Common myeloid progenitor, CD34-positive (primary cell): ENCODE data around the gene PGAM5.
"Not testable (repeated sequence)": the region's sequence is repeated elsewhere in the genome, so short reads cannot be mapped to it uniquely, and the experiment has no call there.

Experiments used
- CTCF ChIA-PET: fragments of 350-600 bp; sonication (Branson Sonifier 250); formaldehyde crosslinking; loops from one replicate; lab custom pipeline; 2021; ENCODE audit warnings: antibody characterized with exemption; lab: Charles Lee
- POLR2A ChIA-PET: fragments of 350-600 bp; sonication (Branson Sonifier 250); formaldehyde crosslinking; loops from one replicate; lab custom pipeline; 2021; ENCODE audit warnings: antibody characterized with exemption; lab: Charles Lee
- DNase-seq, 3 donors: peaks; one replicate each; pipeline versions ENCODE4 v3.0.0 to v3.0.0-alpha.2; 2013
- H3K27ac ChIP-seq, 2 experiments: 1 replicate in 1 of 2; 2 replicates in 1 of 2; pipeline ENCODE4 v1.7.0; 2013; ENCODE audit warnings: inconsistent platforms in 2 of 2, low read length in 2 of 2, mild to moderate bottlenecking in 2 of 2, low read depth in 1 of 2, moderate library complexity in 1 of 2; ENCODE audit not compliant: severe bottlenecking in 2 of 2, insufficient read depth in 1 of 2, poor library complexity in 1 of 2
- H3K27me3 ChIP-seq, 5 experiments: replicated peaks in 2 of 5; 1 replicate in 3 of 5; 2 replicates in 2 of 5; pipeline versions ENCODE4 v1.6.1 to v1.7.0; 2013; ENCODE audit warnings: low read length in 4 of 5, mild to moderate bottlenecking in 2 of 5, moderate library complexity in 2 of 5, inconsistent platforms in 1 of 5; ENCODE audit not compliant: insufficient read depth in 5 of 5, control insufficient read depth in 4 of 5
- H3K36me3 ChIP-seq, 4 experiments: 1 replicate in 2 of 4; 2 replicates in 2 of 4; pipeline versions ENCODE4 v1.6.1 to v1.7.0; 2013; ENCODE audit warnings: low read length in 3 of 4, control low read depth in 1 of 4, mild to moderate bottlenecking in 1 of 4; ENCODE audit not compliant: control insufficient read depth in 4 of 4, insufficient read depth in 4 of 4
- H3K4me1 ChIP-seq, 4 experiments: 1 replicate in 3 of 4; 2 replicates in 1 of 4; pipeline versions ENCODE4 v1.6.1 to v1.7.1; 2013; ENCODE audit warnings: low read length in 3 of 4, mild to moderate bottlenecking in 3 of 4, control low read depth in 1 of 4, inconsistent platforms in 1 of 4, moderate library complexity in 1 of 4; ENCODE audit not compliant: control insufficient read depth in 4 of 4, insufficient read depth in 4 of 4; ENCODE audit errors: control extremely low read depth in 1 of 4
- H3K4me3 ChIP-seq, 7 experiments: 1 replicate in 4 of 7; 2 replicates in 3 of 7; pipeline versions ENCODE4 v1.5.1 to v1.7.0; 2013; ENCODE audit warnings: mild to moderate bottlenecking in 7 of 7, low read length in 6 of 7, moderate library complexity in 6 of 7, inconsistent platforms in 2 of 7, low read depth in 2 of 7, control low read depth in 1 of 7; ENCODE audit not compliant: insufficient read depth in 4 of 7, control insufficient read depth in 1 of 7; ENCODE audit errors: extremely low read depth in 1 of 7
- H3K9me3 ChIP-seq, 5 experiments: 1 replicate in 4 of 5; 2 replicates in 1 of 5; pipeline versions ENCODE4 v1.6.1 to v1.7.1; 2013; ENCODE audit warnings: low read length in 4 of 5, mild to moderate bottlenecking in 2 of 5, inconsistent platforms in 1 of 5, low read depth in 1 of 5, moderate library complexity in 1 of 5; ENCODE audit not compliant: control insufficient read depth in 4 of 5, insufficient read depth in 2 of 5; ENCODE audit errors: control extremely low read depth in 1 of 5
- WGBS: methylation state at CpG from one replicate; pipeline ENCODE4 v1.1.5; 2013; ENCODE audit not compliant: insufficient coverage; 5-methylcytosine and 5-hydroxymethylcytosine counted together

Gene PGAM5

DNA sequence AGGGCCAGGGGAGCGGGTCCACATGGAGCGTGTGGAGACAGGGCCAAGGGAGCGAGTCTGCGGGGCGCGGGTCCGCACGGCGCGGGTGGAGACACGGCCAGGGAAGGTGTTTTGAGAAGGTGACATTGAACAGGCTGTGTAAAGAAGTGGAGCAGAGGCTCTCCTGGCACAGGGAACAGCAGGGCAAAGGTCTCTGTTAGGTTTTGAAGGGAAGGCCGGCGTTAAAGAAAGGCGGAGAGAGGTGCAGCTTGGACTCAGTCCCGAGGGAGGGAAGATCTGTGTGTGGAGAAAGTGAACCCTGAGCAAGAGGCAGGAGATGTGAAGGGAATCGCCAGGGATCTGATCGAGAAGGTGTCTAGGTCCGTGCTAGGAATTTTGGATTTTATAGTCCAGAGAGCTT is 21.4 kb upstream of the PGAM5 start:
- peaks cover 0 to 14% (median 7%) of the 10 kb centered on the region in 4 experiments for H3K4me1 ChIP-seq
- no peak overlapping the region for H3K27ac ChIP-seq
- peak overlapping the region in 3 of 7 experiments; percentile 17 to 48 (median 23) for H3K4me3 ChIP-seq
- H3K36me3 ChIP-seq: peaks cover 0 to 13% (median 3%) of the 10 kb centered on the region in 4 experiments
- WGBS: 93% methylated on average over 6 of the region's 18 CpGs
- POLR2A ChIA-PET: no interaction called here
- no peaks in the 10 kb centered on the region for H3K27me3 ChIP-seq
- CTCF ChIA-PET: no interaction called here
- H3K9me3 ChIP-seq: no peaks in the 10 kb centered on the region
- DNase-seq: no peak

DNA sequence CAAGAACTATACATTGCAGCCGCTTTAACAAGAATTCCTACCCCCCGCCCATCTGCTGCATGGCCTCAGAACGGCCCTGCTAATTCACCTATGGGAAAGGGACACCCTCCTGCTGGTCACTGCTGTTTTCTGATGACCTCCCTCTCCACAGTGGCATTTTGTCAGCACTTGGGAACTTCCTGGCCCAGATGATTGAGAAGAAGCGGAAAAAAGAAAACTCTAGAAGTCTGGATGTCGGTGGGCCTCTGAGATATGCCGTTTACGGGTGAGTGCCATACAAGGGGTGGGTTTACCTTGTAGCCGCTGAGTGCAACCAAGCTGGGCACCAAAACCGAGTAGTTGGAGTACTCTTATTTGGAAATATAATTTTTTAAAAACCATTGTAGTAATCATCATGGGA is 20.5 kb upstream of the PGAM5 start:
- Histone ChIP-seq H3K4me3 (no peak overlapping the region), H3K27ac (no peak overlapping the region), H3K4me1 (peaks cover 0 to 13% (median 7%) of the 10 kb centered on the region in 4 experiments), H3K27me3 (no peaks in the 10 kb centered on the region), H3K36me3 (peaks cover 0 to 13% (median 3%) of the 10 kb centered on the region in 4 experiments), H3K9me3 (no peaks in the 10 kb centered on the region)
- DNase-seq: no peak
- CTCF ChIA-PET: no interaction called here
- POLR2A ChIA-PET: no interaction called here
- WGBS: 100% methylated on average over 5 of the region's 9 CpGs

DNA sequence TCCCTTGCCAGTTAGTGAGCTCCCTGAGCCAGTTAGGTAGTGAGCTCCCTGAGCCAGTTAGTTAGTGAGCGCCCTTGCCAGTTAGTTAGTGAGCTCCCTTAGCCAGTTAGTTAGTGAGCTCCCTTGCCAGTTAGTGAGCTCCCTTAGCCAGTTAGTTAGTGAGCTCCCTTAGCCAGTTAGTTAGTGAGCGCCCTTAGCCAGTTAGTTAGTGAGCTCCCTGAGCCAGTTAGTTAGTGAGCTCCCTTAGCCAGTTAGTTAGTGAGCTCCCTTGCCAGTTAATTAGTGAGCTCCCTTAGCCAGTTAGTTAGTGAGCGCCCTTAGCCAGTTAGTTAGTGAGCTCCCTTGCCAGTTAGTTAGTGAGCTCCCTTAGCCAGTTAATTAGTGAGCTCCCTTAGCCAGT is 18.6 kb upstream of the PGAM5 start:
- WGBS: 100% methylated on average over 1 of the region's 3 CpGs
- DNase-seq, POLR2A ChIA-PET, H3K27me3 ChIP-seq, H3K4me3 ChIP-seq, H3K4me1 ChIP-seq, H3K27ac ChIP-seq, H3K9me3 ChIP-seq: not testable (repeated sequence)
- CTCF ChIA-PET: interaction anchor here (1.4 kb wide), 1 partner anchor 91 kb away, joined by 3 read pairs; no protein-coding TSS in a partner anchor
- peaks cover 0 to 14% (median 8%) of the 10 kb centered on the region in 4 experiments for H3K36me3 ChIP-seq

DNA sequence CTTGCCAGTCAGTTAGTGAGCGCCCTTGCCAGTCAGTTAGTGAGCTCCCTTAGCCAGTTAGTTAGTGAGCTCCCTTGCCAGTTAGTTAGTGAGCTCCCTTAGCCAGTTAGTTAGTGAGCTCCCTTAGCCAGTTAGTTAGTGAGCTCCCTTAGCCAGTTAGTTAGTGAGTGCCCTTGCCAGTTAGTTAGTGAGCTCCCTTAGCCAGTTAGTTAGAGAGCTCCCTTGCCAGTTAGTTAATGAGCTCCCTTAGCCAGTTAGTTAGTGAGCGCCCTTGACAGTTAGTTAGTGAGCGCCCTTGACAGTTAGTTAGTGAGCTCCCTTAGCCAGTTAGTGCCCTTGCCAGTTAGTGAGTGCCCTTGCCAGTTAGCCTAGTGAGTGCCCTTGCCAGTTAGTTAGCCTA is 15.8 kb upstream of the PGAM5 start:
- peaks cover 0 to 30% (median 17%) of the 10 kb centered on the region in 4 experiments for H3K36me3 ChIP-seq
- CTCF ChIA-PET: interaction anchor here (1.1 kb wide), 1 partner anchor 15 kb away, joined by 3 read pairs; no protein-coding TSS in a partner anchor
- DNase-seq, H3K9me3 ChIP-seq, H3K4me1 ChIP-seq, H3K4me3 ChIP-seq, H3K27me3 ChIP-seq, H3K27ac ChIP-seq, POLR2A ChIA-PET: not testable (repeated sequence)
- 96% methylated on average over 2 of the region's 3 CpGs for WGBS

DNA sequence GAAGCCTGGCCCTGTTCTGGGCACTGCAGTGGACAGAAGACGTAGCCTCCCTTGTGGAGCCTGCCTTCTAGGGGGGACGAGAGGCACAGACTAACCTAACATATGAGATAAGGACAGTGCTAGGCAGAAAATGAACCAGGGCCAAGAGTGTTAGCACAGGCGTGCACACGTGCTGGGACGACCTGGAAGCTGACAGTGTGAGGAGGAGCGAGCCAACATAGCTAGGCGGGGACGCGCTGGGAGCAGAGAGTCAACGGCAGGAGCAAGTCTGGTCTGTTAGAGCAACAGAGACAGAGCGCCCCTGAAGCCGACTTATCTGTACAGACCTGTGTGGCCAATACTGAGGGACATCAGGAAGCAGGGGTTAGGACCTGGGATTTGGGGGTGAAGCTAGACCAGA is 15.2 kb upstream of the PGAM5 start:
- H3K27ac ChIP-seq: no peak overlapping the region
- ChIA-PET CTCF (interaction anchor here (1.1 kb wide), 1 partner anchor 14 kb away, joined by 3 read pairs; no protein-coding TSS in a partner anchor), POLR2A (no interaction called here)
- H3K36me3 ChIP-seq: peaks cover 0 to 30% (median 17%) of the 10 kb centered on the region in 4 experiments
- H3K27me3 ChIP-seq: no peaks in the 10 kb centered on the region
- no peaks in the 10 kb centered on the region for H3K9me3 ChIP-seq
- no peaks in the 10 kb centered on the region for H3K4me1 ChIP-seq
- WGBS: 97% methylated on average over 12 of the region's 12 CpGs
- DNase-seq: no peak
- H3K4me3 ChIP-seq: no peak overlapping the region

DNA sequence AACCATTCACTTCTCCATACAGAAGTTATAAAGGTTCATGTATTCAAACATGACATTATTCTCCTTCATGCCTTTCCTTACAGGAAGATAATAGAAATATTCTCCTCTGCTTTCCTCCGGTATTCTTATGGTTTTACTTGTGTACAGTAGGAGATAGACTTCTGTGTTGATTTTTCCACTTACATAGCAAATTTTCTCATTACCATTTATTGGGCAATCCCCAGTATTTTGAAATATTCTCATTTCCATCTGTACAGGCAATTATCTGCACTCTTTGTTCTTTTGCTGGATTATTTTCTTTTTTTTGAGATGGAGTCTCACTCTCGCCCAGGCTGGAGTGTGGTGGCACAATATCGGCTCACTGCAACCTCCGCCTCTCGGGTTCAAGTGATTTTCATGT is 12.3 kb upstream of the PGAM5 start:
- H3K4me3 ChIP-seq: no peak overlapping the region
- 100% methylated on average over 4 of the region's 5 CpGs for WGBS
- H3K4me1 ChIP-seq: no peaks in the 10 kb centered on the region
- H3K27me3 ChIP-seq: no peaks in the 10 kb centered on the region
- no peak for DNase-seq
- ChIA-PET POLR2A (no interaction called here), CTCF (no interaction called here)
- H3K36me3 ChIP-seq: peaks cover 6 to 45% (median 25%) of the 10 kb centered on the region in 4 experiments
- no peaks in the 10 kb centered on the region for H3K9me3 ChIP-seq
- H3K27ac ChIP-seq: no peak overlapping the region

DNA sequence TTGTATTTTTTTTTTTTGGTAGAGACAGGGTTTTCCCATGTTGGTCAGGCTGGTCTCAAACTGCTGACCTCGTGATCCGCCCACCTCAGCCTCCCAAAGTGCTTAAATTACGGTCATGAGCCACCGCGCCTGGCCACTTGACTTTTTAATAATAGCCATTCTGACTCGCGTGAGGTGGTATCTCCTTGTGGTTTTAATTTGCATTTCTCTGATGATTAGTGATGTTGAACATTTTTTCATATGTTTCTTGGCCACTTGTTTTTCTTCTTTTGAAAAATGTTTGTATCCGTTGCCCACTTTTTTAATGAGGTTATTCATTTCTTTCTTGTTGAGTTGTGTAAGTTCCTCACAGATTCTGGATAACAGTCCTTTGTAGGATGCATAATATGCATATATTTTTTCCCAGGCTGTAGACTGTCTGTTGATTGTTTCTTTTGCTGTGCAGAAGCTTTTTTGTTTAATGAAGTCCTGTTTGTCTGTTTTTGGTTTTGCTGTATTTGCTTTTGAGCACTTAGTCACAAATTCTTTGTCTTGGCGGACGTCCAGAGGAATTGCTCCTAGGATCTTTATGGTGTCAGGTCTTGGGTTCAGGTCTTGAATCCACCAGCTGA is 10.3 kb upstream of the PGAM5 start:
- H3K4me3 ChIP-seq: no peak overlapping the region
- H3K4me1 ChIP-seq: no peaks in the 10 kb centered on the region
- no peak overlapping the region for H3K27ac ChIP-seq
- 96% methylated on average over 7 of the region's 10 CpGs for WGBS
- no peak for DNase-seq
- CTCF ChIA-PET: no interaction called here
- H3K27me3 ChIP-seq: no peaks in the 10 kb centered on the region
- peaks cover 6 to 57% (median 37%) of the 10 kb centered on the region in 4 experiments for H3K36me3 ChIP-seq
- POLR2A ChIA-PET: no interaction called here
- H3K9me3 ChIP-seq: no peaks in the 10 kb centered on the region
